ENCODE data around the gene FOXN3. TPM values are rescaled to one million over a fixed set of nuclear protein-coding genes. Genes with fewer than 3 reads are reported as not detected.

Gene FOXN3
- total and polyA plus RNA-seq, 5 donors, result 31.5 to 146 (median 119) TPM

GRCh38 chr14:89236851-89237250 is 180.2 kb downstream of the FOXN3 start:
- Histone ChIP-seq H3K27me3 (ENCODE audit: control insufficient read depth, insufficient read depth) (no peaks in the 10 kb centered on the region), H3K4me1 (ENCODE audit: control insufficient read depth, insufficient read depth, low read length) (peaks cover 8% of the 10 kb centered on the region), H3K4me3 (ENCODE audit: low read length) (no peak overlapping the region), H3K27ac (ENCODE audit: low read length) (no peak overlapping the region), H3K9me3 (ENCODE audit: control insufficient read depth, low read length) (no peaks in the 10 kb centered on the region)
- no peak for ATAC-seq
- DNase-seq, result no peak
- intact Hi-C loops (cut with DNase I), result no loop called here

- H3K27ac ChIP-seq (ENCODE audit: low read length), result no peak overlapping the region
- no peak overlapping the region for H3K4me3 ChIP-seq (ENCODE audit: low read length)
- 96% methylated on average over 2 of the region's 2 CpGs for WGBS
- DNase-seq (no peak), ATAC-seq (no peak)
- H3K4me1 ChIP-seq (ENCODE audit: control insufficient read depth, insufficient read depth, low read length), result peaks cover 10% of the 10 kb centered on the region
- no peaks in the 10 kb centered on the region for H3K27me3 ChIP-seq (ENCODE audit: control insufficient read depth, insufficient read depth)
- H3K9me3 ChIP-seq (ENCODE audit: control insufficient read depth, low read length), result no peaks in the 10 kb centered on the region
- intact Hi-C loops (cut with DNase I), result no loop called here
Measured at GRCh38 chr14:89233184-89233583, 183.8 kb downstream of the FOXN3 start.

GRCh38 chr14:89232265-89233070 is 184.6 kb downstream of the FOXN3 start:
- no peaks in the 10 kb centered on the region for H3K9me3 ChIP-seq (ENCODE audit: control insufficient read depth, low read length)
- DNase-seq, result no peak
- H3K4me1 ChIP-seq (ENCODE audit: control insufficient read depth, insufficient read depth, low read length), result peaks cover 12% of the 10 kb centered on the region
- H3K27ac ChIP-seq (ENCODE audit: low read length), result no peak overlapping the region
- no peak overlapping the region for H3K4me3 ChIP-seq (ENCODE audit: low read length)
- H3K27me3 ChIP-seq (ENCODE audit: control insufficient read depth, insufficient read depth), result no peaks in the 10 kb centered on the region
- no peak for ATAC-seq
- WGBS, result 90% methylated on average over 18 of the region's 18 CpGs
- intact Hi-C loops (cut with DNase I), result no loop called here

GRCh38 chr14:89231426-89232113 is 185.5 kb downstream of the FOXN3 start:
- no peak overlapping the region for H3K27ac ChIP-seq (ENCODE audit: low read length)
- ATAC-seq, result no peak
- no peaks in the 10 kb centered on the region for H3K27me3 ChIP-seq (ENCODE audit: control insufficient read depth, insufficient read depth)
- no peak for DNase-seq
- peaks cover 12% of the 10 kb centered on the region for H3K4me1 ChIP-seq (ENCODE audit: control insufficient read depth, insufficient read depth, low read length)
- H3K4me3 ChIP-seq (ENCODE audit: low read length), result no peak overlapping the region
- no peaks in the 10 kb centered on the region for H3K9me3 ChIP-seq (ENCODE audit: control insufficient read depth, low read length)
- WGBS, result 98% methylated on average over 15 of the region's 15 CpGs
- intact Hi-C loops (cut with DNase I), result no loop called here

DNA sequence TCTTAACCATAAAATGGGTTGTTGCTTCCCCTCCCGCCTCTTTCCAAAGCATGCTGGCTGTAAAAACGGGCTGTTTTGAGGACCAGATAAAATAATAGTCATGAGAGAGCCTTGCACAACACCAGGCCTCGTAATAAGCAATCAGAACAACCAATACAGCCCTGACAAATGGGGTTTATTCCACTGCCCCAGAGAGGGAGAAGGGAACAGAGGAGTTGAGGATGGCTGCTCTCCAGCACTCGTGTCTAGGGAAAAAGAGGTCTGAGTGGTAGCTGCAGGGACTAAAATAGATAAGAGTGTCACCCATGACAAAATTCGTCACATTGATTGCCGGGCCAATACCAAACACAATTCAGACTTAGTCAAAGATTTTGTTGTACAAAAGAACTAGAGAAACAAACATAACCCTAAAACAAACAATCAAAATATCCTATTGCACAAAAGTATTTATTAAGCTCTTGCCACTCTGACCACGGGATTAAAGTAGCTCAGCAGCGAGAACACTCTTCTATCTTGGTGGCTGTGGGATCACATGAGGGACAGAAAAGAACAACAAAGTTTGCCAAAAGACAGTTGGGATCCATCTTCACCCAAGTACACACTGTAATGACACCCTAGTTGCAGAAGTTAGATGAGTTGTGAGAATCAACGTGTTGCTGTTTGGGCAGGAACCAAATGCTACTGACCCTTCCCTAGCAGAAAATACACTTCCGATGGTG is 188.0 kb downstream of the FOXN3 start:
- Histone ChIP-seq H3K4me3 (ENCODE audit: low read length) (no peak overlapping the region), H3K27me3 (ENCODE audit: control insufficient read depth, insufficient read depth) (no peaks in the 10 kb centered on the region), H3K4me1 (ENCODE audit: control insufficient read depth, insufficient read depth, low read length) (peaks cover 10% of the 10 kb centered on the region), H3K9me3 (ENCODE audit: control insufficient read depth, low read length) (no peaks in the 10 kb centered on the region), H3K27ac (ENCODE audit: low read length) (peak overlapping the region; percentile 92)
- intact Hi-C loops (cut with DNase I), result no loop called here
- peak; percentile 85 to 88 for ATAC-seq
- peak; percentile 52 to 73 (median 59) for DNase-seq
- WGBS, result 43% methylated on average over 10 of the region's 10 CpGs

GRCh38 chr14:89227496-89227836 is 189.6 kb downstream of the FOXN3 start:
- Histone ChIP-seq H3K27me3 (ENCODE audit: control insufficient read depth, insufficient read depth) (no peaks in the 10 kb centered on the region), H3K4me3 (ENCODE audit: low read length) (no peak overlapping the region), H3K9me3 (ENCODE audit: control insufficient read depth, low read length) (no peaks in the 10 kb centered on the region), H3K4me1 (ENCODE audit: control insufficient read depth, insufficient read depth, low read length) (peaks cover 10% of the 10 kb centered on the region), H3K27ac (ENCODE audit: low read length) (no peak overlapping the region)
- no peak for DNase-seq
- 93% methylated on average over 8 of the region's 8 CpGs for WGBS
- no peak for ATAC-seq
- intact Hi-C loops (cut with DNase I), result no loop called here

DNA sequence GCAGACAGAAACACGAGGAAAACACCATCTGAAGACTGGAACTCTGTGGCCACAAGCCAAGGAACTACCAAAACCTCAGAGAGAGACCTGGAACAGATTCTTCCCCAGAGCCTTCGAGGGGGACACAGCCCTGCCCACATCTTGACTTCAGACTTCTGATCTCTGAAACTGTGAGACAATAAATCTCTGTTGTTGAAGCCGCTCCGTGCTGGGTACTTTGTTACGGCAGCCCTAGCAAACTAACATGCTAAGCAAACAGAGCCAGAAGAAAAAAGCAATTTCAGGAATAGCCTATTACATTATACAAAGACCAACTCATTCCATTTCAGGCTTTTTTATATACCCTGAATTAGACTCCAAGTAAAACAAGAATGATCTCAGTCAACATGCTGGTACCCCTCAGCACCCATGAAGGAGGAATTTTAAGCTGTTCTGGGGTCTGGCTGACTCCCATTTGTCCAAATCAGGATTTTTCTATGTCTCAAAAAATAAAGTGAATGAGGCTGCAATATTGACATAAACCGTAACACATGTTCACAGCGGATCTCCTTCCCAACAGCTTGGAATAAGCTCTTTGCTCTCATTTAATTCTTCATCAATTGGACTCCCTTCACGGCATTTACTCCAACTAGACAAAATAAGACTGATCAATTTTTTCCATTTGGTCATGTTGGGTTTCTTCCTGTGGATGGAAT is 190.1 kb downstream of the FOXN3 start:
- H3K9me3 ChIP-seq (ENCODE audit: control insufficient read depth, low read length), result no peaks in the 10 kb centered on the region
- peak in 1 of 3 donors; percentile 62 for DNase-seq
- ATAC-seq, result peak in 1 of 2 donors; percentile 54
- H3K4me3 ChIP-seq (ENCODE audit: low read length), result no peak overlapping the region
- no peaks in the 10 kb centered on the region for H3K27me3 ChIP-seq (ENCODE audit: control insufficient read depth, insufficient read depth)
- no peak overlapping the region for H3K27ac ChIP-seq (ENCODE audit: low read length)
- whole genome bisulfite sequencing, result 63% methylated on average over 8 of the region's 8 CpGs
- intact Hi-C loops (cut with DNase I), result no loop called here
- H3K4me1 ChIP-seq (ENCODE audit: control insufficient read depth, insufficient read depth, low read length), result peaks cover 10% of the 10 kb centered on the region

- WGBS, result 69% methylated on average over 4 of the region's 4 CpGs
- intact Hi-C loops (cut with DNase I), result no loop called here
- H3K4me1 ChIP-seq (ENCODE audit: control insufficient read depth, insufficient read depth, low read length), result peaks cover 11% of the 10 kb centered on the region
- ATAC-seq (no peak), DNase-seq (no peak)
- no peak overlapping the region for H3K27ac ChIP-seq (ENCODE audit: low read length)
- no peaks in the 10 kb centered on the region for H3K9me3 ChIP-seq (ENCODE audit: control insufficient read depth, low read length)
- H3K27me3 ChIP-seq (ENCODE audit: control insufficient read depth, insufficient read depth), result no peaks in the 10 kb centered on the region
- no peak overlapping the region for H3K4me3 ChIP-seq (ENCODE audit: low read length)
Measured at GRCh38 chr14:89225607-89226006, 191.4 kb downstream of the FOXN3 start.

- no peak overlapping the region for H3K27ac ChIP-seq (ENCODE audit: low read length)
- ATAC-seq, result peak; percentile 84 to 87
- intact Hi-C loops (cut with DNase I), result no loop called here
Measured at GRCh38 chr14:89221109-89221810, 195.8 kb downstream of the FOXN3 start.

DNA sequence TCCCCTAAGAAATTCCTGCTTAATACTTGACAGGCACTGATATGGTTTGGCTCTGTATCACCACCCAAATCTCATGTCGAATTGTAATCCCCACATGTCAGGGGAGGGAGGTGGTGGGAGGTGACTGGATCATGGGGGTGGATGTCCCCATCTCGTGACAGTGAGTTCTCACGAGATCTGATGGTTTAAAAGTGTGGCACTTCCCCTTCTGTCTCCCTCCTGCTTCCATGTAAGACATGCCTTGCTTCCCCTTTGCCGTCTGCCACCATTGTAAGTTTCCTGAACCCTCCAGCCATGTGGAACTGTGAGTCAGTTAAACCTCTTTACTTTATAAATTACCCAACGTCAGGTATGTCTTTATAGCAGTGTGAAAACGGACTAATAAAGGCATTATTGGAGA is 198.0 kb downstream of the FOXN3 start:
- no peak overlapping the region for H3K4me3 ChIP-seq (ENCODE audit: low read length)
- ATAC-seq, result no peak
- no peaks in the 10 kb centered on the region for H3K27me3 ChIP-seq (ENCODE audit: control insufficient read depth, insufficient read depth)
- intact Hi-C loops (cut with DNase I), result no loop called here
- no peak overlapping the region for H3K27ac ChIP-seq (ENCODE audit: low read length)
- no peaks in the 10 kb centered on the region for H3K9me3 ChIP-seq (ENCODE audit: control insufficient read depth, low read length)
- peaks cover 9% of the 10 kb centered on the region for H3K4me1 ChIP-seq (ENCODE audit: control insufficient read depth, insufficient read depth, low read length)
- no peak for DNase-seq
- 93% methylated on average over 6 of the region's 6 CpGs for WGBS

More at GRCh38 chr14:89221109-89221810, 195.8 kb downstream of the FOXN3 start:
- peaks cover 5% of the 10 kb centered on the region for H3K4me1 ChIP-seq (ENCODE audit: control insufficient read depth, insufficient read depth, low read length)
- H3K27me3 ChIP-seq (ENCODE audit: control insufficient read depth, insufficient read depth), result no peaks in the 10 kb centered on the region
- 28% methylated on average over 5 of the region's 5 CpGs for WGBS
- no peak for DNase-seq
- H3K9me3 ChIP-seq (ENCODE audit: control insufficient read depth, low read length), result no peaks in the 10 kb centered on the region
- H3K4me3 ChIP-seq (ENCODE audit: low read length), result no peak overlapping the region

All from right cardiac atrium (tissue), 5 donors.